GM23338 (cell line): Measurements from ENCODE around the gene GRAPL. TPM values are rescaled to one million over a fixed set of nuclear protein-coding genes. Genes with fewer than 3 reads are reported as not detected.
A peak's percentile ranks its signal among the peaks of the same experiment; 100 is the strongest.
"Not testable (repeated sequence)": the region's sequence is repeated elsewhere in the genome, so short reads cannot be mapped to it uniquely, and the experiment has no call there.

Source experiments
- ATAC-seq: fragments of 200-7000 bp; cut with Tn5 transposase; 3 replicates; pipeline ENCODE4 v1.9.1; 2020
- DNase-seq: peaks from one replicate; pipeline ENCODE4 v3.0.0-alpha.2; 2015; ENCODE audit warnings: low spot score
- H2AFZ ChIP-seq: fragments of 200-600 bp; sonication (generic); 2 replicates; pipeline ENCODE4 v1.8.0; 2016; ENCODE audit warnings: antibody characterized with exemption, mild to moderate bottlenecking, moderate library complexity
- H3F3A ChIP-seq: fragments of 200-600 bp; sonication (generic); replicated peaks from 2 replicates; pipeline ENCODE4 v1.8.0; 2017; ENCODE audit warnings: antibody characterized with exemption, mixed run types, low read depth
- H3K27ac ChIP-seq: fragments of 200-600 bp; sonication (generic); 2 replicates; pipeline ENCODE4 v1.6.1; 2016; ENCODE audit warnings: low read depth
- H3K27me3 ChIP-seq: fragments of 200-600 bp; sonication (generic); 2 replicates; pipeline ENCODE4 v1.8.0; 2016; ENCODE audit warnings: mild to moderate bottlenecking, mixed run types, moderate library complexity; ENCODE audit not compliant: insufficient read depth
- H3K36me3 ChIP-seq: fragments of 200-600 bp; sonication (generic); 2 replicates; pipeline ENCODE4 v1.8.0; 2016; ENCODE audit warnings: mild to moderate bottlenecking; ENCODE audit not compliant: insufficient read depth
- H3K4me1 ChIP-seq: fragments of 200-600 bp; sonication (generic); 2 replicates; pipeline ENCODE4 v1.8.0; 2016; ENCODE audit warnings: mild to moderate bottlenecking, moderate library complexity; ENCODE audit not compliant: insufficient read depth
- H3K4me2 ChIP-seq: fragments of 200-600 bp; sonication (generic); 2 replicates; pipeline ENCODE4 v1.7.1; 2017; ENCODE audit warnings: mixed run types
- H3K4me3 ChIP-seq: fragments of 200-600 bp; sonication (generic); 2 replicates; pipeline ENCODE4 v1.6.1; 2016; ENCODE audit warnings: mixed run types
- H3K79me2 ChIP-seq: fragments of 200-600 bp; sonication (generic); replicated peaks from 2 replicates; pipeline ENCODE4 v1.8.0; 2017; ENCODE audit warnings: mild to moderate bottlenecking; ENCODE audit not compliant: insufficient read depth
- H3K9me2 ChIP-seq: fragments of 200-600 bp; sonication (generic); 2 replicates; pipeline ENCODE4 v1.8.0; 2017; ENCODE audit not compliant: insufficient read depth
- H4K20me1 ChIP-seq: fragments of 200-600 bp; sonication (generic); replicated peaks from 2 replicates; pipeline ENCODE4 v1.8.0; 2017; ENCODE audit warnings: mild to moderate bottlenecking; ENCODE audit not compliant: insufficient read depth
- H3K27ac Mint-ChIP-seq: 2 replicates; pipeline ENCODE4 v1.8.0; 2020; ENCODE audit warnings: inconsistent platforms, mild to moderate bottlenecking, moderate library complexity, mixed read lengths
- H3K27me3 Mint-ChIP-seq: 3 replicates; pipeline ENCODE4 v1.8.0; 2022; ENCODE audit warnings: low read depth, mild to moderate bottlenecking, moderate library complexity, mixed read lengths, inconsistent platforms; ENCODE audit not compliant: insufficient read depth, poor library complexity
- H3K36me3 Mint-ChIP-seq: 3 replicates; pipeline ENCODE4 v1.8.0; 2021; ENCODE audit warnings: low read depth, mild to moderate bottlenecking, inconsistent platforms, moderate library complexity, mixed read lengths
- H3K4me1 Mint-ChIP-seq: 3 replicates; pipeline ENCODE4 v1.8.0; 2020; ENCODE audit warnings: mild to moderate bottlenecking, inconsistent platforms, mixed read lengths
- H3K4me3 Mint-ChIP-seq: 3 replicates; pipeline ENCODE4 v1.8.0; 2021; ENCODE audit warnings: moderate library complexity, mild to moderate bottlenecking, inconsistent platforms, mixed read lengths
- H3K9me3 Mint-ChIP-seq: 3 replicates; pipeline ENCODE4 v1.8.0; 2020; ENCODE audit warnings: moderate library complexity, mild to moderate bottlenecking, inconsistent platforms, mixed read lengths
- polyA plus RNA-seq: library from polyadenylated mRNA; unstranded; fragments of >200 nt; fragmentation: Nextera tagmentation; extraction: Ambion mirVana; gene quantifications from 2 replicates; pipeline ENCODE4 v1.2.1, GENCODE V29; 2016
- total RNA-seq: library from RNA; depleted of rRNA; stranded (reverse); fragments of >200 nt; shearing (Covaris generic); gene quantifications from 2 replicates; pipeline ENCODE4 v1.2.3, GENCODE V29; 2014

The GRAPL gene
- total and polyA plus RNA-seq, 2 experiments from 2014 or later, result 0.28 TPM; not detected in 1

DNA sequence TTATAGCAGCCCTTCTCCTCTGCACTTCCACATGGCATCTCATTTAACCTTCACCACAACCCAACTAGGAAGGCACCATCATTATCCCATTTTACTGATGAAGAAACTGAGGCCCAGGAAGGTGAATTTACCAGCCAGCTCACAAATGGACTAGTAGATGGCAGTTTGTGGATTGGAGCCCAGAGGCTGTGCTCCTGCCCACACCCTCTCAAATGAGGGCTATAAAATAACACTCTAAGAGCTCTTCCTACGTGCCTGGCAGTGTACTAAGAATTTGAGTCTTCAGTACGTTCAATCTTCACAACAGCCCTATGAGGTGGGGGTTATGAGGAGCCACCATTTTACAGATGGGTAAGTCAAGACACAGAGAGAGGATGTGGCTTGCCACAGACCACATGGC lies 31.5 kb downstream of the GRAPL start:
- not testable (repeated sequence) for H3K27ac Mint-ChIP-seq, H3K9me3 Mint-ChIP-seq, H3K4me1 ChIP-seq, H3K79me2 ChIP-seq, H3K9me2 ChIP-seq, H3K27ac ChIP-seq, ATAC-seq, DNase-seq, H3F3A ChIP-seq, H3K36me3 ChIP-seq, H3K27me3 Mint-ChIP-seq, H3K4me2 ChIP-seq, H3K4me1 Mint-ChIP-seq, H3K4me3 ChIP-seq, H3K36me3 Mint-ChIP-seq, H3K27me3 ChIP-seq, H2AFZ ChIP-seq, H4K20me1 ChIP-seq, H3K4me3 Mint-ChIP-seq

DNA sequence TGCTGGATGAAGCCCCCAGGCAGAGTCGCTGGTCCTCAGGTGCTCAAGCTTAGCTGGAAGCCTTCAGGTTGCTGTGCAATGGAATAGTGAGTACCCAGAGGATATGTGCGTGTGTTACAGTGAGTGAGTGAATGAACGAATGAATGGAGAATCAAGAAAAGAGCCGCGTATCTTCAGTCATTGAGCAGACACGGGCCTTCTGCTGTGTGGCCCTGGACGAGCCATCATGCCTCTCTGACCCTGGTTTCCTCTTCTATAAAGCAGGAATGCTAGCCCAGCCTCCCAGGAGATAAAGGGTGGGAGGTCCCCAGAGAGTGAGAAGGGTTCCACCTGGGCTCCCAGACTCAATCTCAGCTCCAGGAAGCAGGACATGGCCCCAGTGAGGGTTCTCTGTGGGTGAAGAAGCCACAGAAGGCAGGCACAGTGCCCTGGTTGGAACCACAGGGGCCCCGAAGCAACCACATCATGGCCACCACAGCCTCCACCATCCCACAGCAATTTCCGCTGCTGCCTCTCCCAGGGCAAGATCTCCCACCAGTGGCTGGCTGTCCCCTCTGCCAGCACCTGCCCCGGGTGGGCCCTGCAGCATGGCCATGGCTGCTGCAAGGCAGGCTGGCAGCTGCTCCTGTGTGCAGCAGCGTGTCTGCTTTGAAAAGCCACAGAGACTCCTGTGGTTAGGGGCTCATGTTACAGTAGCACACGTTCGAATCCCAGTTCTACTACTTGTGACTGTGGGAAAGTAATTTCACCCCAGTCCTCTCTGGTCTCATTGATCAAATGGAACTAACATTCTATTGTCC lies 34.1 kb downstream of the GRAPL start:
- not testable (repeated sequence) for H3K4me3 ChIP-seq, H3K4me2 ChIP-seq

DNA sequence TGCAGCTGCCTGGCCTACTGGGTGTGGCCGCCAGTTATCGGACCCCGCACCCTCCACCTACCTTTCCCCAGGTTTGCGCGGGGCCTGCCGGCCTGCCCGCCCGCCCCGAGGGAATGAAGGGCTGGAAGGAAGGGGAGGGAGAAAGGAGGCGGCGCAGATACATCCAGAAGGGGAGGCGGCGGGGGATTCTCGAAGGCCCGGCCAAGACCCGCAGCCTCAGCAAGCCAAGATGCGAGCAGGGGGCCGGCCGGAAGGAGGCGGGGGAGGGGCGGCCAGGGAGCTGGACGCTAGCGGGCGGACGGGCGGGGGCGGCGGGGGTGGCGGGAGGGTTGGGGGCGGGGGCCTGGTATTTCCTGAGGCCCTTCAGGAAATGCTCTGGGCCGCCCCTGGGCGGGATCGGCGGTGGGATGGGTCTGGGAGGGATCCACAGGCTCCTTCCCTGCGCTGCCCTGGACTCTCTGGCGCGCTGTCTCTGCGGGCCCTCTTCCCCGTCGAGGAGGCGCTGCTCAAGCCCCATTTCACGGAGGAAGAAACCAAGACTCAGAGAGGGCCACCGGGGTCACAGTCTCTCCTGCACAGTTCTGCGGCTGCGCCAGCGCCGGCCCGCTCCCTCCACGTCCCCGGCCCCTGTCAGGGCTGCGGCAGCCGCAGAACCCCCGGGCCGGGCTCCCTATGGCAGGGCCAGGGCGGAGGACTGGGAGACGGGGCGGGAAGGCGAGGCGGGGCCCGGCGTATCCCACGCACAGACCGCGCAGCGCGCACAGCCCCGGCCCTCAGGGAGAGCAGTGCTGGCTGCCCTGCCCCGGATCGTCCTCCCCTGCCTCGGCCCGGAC lies 35.2 kb downstream of the GRAPL start:
- not testable (repeated sequence) for H3K4me3 Mint-ChIP-seq, H3K4me1 ChIP-seq, H3K4me2 ChIP-seq, H4K20me1 ChIP-seq, H3F3A ChIP-seq, H3K27me3 Mint-ChIP-seq, DNase-seq, H3K4me3 ChIP-seq, H3K36me3 ChIP-seq, H3K9me3 Mint-ChIP-seq, H3K4me1 Mint-ChIP-seq, H3K27ac ChIP-seq, H2AFZ ChIP-seq, H3K79me2 ChIP-seq, H3K36me3 Mint-ChIP-seq, H3K27me3 ChIP-seq, H3K9me2 ChIP-seq, H3K27ac Mint-ChIP-seq
- ATAC-seq, result peak; percentile 87

More for the DNA sequence above, 34.1 kb downstream of the GRAPL start:
- not testable (repeated sequence) for H3K36me3 Mint-ChIP-seq, H3K79me2 ChIP-seq, H3K27ac ChIP-seq, H3K4me3 Mint-ChIP-seq, H4K20me1 ChIP-seq, H3K27ac Mint-ChIP-seq, H3K4me1 ChIP-seq, H3F3A ChIP-seq, H2AFZ ChIP-seq, H3K27me3 Mint-ChIP-seq, H3K9me3 Mint-ChIP-seq, DNase-seq, H3K36me3 ChIP-seq, H3K4me1 Mint-ChIP-seq, H3K9me2 ChIP-seq, H3K27me3 ChIP-seq
- ATAC-seq, result peak; percentile 8

DNA sequence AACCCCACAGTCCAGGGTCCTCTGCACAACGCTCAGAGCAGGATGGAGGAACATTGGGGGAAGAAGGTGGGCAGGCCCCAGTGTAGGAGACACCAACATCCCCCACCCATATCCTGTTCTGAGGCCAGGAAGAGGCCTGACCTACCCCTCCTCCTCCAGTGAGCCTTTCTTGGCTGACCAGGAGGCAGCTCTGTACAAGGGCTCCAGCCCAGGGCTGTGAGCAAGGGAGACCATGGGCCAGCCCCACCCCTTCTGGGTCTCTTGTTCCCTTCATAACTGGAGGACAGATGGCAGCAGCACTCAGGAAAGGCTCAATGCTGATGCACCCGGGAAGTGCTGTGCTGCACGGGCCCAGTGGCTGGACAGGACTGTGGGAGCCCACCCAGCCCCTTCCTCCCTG lies 47.0 kb downstream of the GRAPL start:
- H4K20me1 ChIP-seq, H2AFZ ChIP-seq, H3K4me3 ChIP-seq, H3K36me3 Mint-ChIP-seq, H3F3A ChIP-seq, H3K27ac Mint-ChIP-seq, H3K27me3 ChIP-seq, ATAC-seq, H3K36me3 ChIP-seq, H3K4me1 ChIP-seq, DNase-seq, H3K4me1 Mint-ChIP-seq, H3K79me2 ChIP-seq, H3K4me2 ChIP-seq, H3K9me2 ChIP-seq, H3K9me3 Mint-ChIP-seq, H3K4me3 Mint-ChIP-seq, H3K27ac ChIP-seq, H3K27me3 Mint-ChIP-seq: not testable (repeated sequence)

DNA sequence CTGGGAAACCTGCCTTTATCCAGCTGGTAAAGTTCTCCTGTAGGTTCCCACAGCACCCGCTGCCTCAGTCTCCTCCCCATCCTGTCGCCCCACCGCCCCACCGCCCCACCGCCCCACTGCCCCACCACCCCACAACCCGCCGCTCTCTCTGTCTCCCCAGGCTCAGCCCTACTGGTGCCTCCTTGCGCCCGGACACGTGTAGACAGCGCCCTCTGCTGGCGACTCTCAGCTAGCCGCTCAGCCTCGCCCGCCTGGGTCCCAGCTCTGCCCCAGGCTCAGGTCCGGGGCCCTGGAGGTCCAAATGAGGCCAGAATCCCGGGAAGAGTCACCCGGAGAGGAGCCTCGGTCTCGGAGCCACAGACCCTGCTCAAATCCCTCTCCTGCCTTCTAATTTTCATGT lies 48.0 kb downstream of the GRAPL start:
- not testable (repeated sequence) for DNase-seq, H3K4me1 Mint-ChIP-seq, H3K27me3 ChIP-seq, H3K27ac Mint-ChIP-seq, H3K9me2 ChIP-seq, H3K79me2 ChIP-seq, H3K4me1 ChIP-seq, H2AFZ ChIP-seq, H3K36me3 Mint-ChIP-seq, H3K27me3 Mint-ChIP-seq, H3K4me3 ChIP-seq, H3F3A ChIP-seq, H3K27ac ChIP-seq, H4K20me1 ChIP-seq, H3K9me3 Mint-ChIP-seq, H3K4me3 Mint-ChIP-seq, H3K36me3 ChIP-seq, H3K4me2 ChIP-seq
- ATAC-seq, result peak; percentile 99

DNA sequence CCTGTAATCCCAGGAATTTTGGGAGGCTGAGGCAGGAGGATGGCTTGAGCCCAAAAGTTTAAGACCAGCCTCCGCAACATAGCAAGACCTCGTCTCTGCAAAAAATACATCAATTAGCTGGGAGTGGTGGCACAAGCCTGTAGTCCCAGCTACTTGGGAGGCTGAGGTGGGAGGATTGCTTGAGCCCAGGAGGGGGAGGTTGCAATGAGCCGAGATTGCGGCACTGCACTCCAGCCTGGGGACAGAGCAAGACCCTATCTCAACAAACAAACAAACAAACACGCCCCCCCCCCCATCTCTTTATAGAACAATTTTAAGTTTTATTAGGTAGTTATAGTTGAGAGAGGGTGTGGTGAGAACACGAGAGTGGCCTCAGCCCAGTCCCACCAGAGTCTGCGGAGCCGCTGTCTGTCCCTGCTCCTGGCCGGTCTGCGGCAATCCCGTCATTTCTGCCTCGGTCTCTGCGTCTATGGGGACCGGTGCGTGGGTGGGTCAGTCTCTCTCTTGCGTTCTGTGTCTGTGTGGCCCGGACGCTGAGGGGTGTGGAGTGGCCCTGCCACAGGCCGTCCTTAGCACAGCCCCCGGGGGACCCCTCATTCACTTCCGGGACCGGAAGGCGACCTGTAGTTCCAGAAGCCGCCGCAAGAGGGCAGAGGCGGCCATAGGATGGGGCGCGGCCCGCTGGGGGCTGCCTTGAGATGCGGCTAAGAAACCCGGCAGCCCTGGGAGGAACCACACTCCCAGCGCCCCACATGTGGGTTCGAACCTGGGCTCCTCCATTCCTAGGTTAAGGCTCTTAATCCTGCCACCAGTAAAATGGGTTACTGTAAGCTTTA lies 53.9 kb downstream of the GRAPL start:
- DNase-seq, H3K9me3 Mint-ChIP-seq, H2AFZ ChIP-seq, H3K4me3 Mint-ChIP-seq, H3K4me1 ChIP-seq, H3K27me3 Mint-ChIP-seq, H3K27ac ChIP-seq, H3K9me2 ChIP-seq, H3K79me2 ChIP-seq, H3K27me3 ChIP-seq, H3K4me1 Mint-ChIP-seq, H3K4me3 ChIP-seq, H3K36me3 ChIP-seq, H4K20me1 ChIP-seq, H3K27ac Mint-ChIP-seq, H3F3A ChIP-seq, H3K36me3 Mint-ChIP-seq, H3K4me2 ChIP-seq: not testable (repeated sequence)
- peak; percentile 96 for ATAC-seq
